ENCODE data around the gene TSPAN18.

TSPAN18 gene

GRCh38 chr11:44876194-44876723, 149.5 kb downstream of the TSPAN18 start:
- DNase-seq = no peak

GRCh38 chr11:44876906-44877305, 150.1 kb downstream of the TSPAN18 start:
- no peak for DNase-seq

GRCh38 chr11:44877571-44878497, 151.1 kb downstream of the TSPAN18 start:
- no peak for DNase-seq

- DNase-seq = no peak
These were observed 151.9 kb downstream of the TSPAN18 start for GRCh38 chr11:44878711-44879110.

GRCh38 chr11:44879432-44879831, 152.7 kb downstream of the TSPAN18 start:
- DNase-seq = no peak

- no peak for DNase-seq
These were observed 153.7 kb downstream of the TSPAN18 start for GRCh38 chr11:44880511-44880910.

- no peak for DNase-seq
These were observed 154.2 kb downstream of the TSPAN18 start for GRCh38 chr11:44880953-44881352.

- DNase-seq = no peak
These were observed 156.5 kb downstream of the TSPAN18 start for GRCh38 chr11:44883277-44883676.

GRCh38 chr11:44884056-44884455, 157.3 kb downstream of the TSPAN18 start:
- no peak for DNase-seq

- DNase-seq = no peak
These were observed 158.5 kb downstream of the TSPAN18 start for GRCh38 chr11:44885065-44885810.

GRCh38 chr11:44885919-44886789, 159.4 kb downstream of the TSPAN18 start:
- DNase-seq = no peak

GRCh38 chr11:44886790-44887140, 160.0 kb downstream of the TSPAN18 start:
- no peak for DNase-seq

- no peak for DNase-seq
These were observed 160.9 kb downstream of the TSPAN18 start for GRCh38 chr11:44887636-44888035.

GRCh38 chr11:44889266-44889665, 162.5 kb downstream of the TSPAN18 start:
- DNase-seq = no peak

GRCh38 chr11:44892843-44893242, 166.1 kb downstream of the TSPAN18 start:
- no peak for DNase-seq

GRCh38 chr11:44893308-44893822, 166.6 kb downstream of the TSPAN18 start:
- DNase-seq = no peak

GRCh38 chr11:44893846-44894617, 167.3 kb downstream of the TSPAN18 start:
- DNase-seq = peak in 1 of 2 experiments; percentile 11

- DNase-seq = peak in 1 of 2 experiments; percentile 37
These were observed 173.2 kb downstream of the TSPAN18 start for GRCh38 chr11:44899959-44900358.

- no peak for DNase-seq
These were observed 174.4 kb downstream of the TSPAN18 start for GRCh38 chr11:44901120-44901633.

- no peak for DNase-seq
These were observed 175.0 kb downstream of the TSPAN18 start for GRCh38 chr11:44901786-44902185.

GRCh38 chr11:44903035-44903434, 176.3 kb downstream of the TSPAN18 start:
- DNase-seq = no peak
